Stimulated activated effector memory CD8-positive, alpha-beta T cell treated with anti-CD3 and anti-CD28 coated beads, Interleukin-12 subunit alpha, Interleukin-12 subunit beta, amount 100 ng/mL, for 72 hours (primary cell): ENCODE data around the gene SLX4.

Experiments
- ATAC-seq: fragments of 150-1000 bp; cut with Tn5 transposase; 2 replicates; pipeline ENCODE4 v1.10.0; 2021
- DNase-seq, 2 donors: peaks; one replicate each; pipeline ENCODE4 v3.0.0; 2021 to 2022; ENCODE audit warnings: low spot score in 2 of 2
- H3K27ac Mint-ChIP-seq: one replicate; pipeline ENCODE4 v1.8.0; 2022; ENCODE audit warnings: mild to moderate bottlenecking, mixed read lengths
- H3K36me3 Mint-ChIP-seq: one replicate; pipeline ENCODE4 v1.8.0; 2022; ENCODE audit warnings: mild to moderate bottlenecking, mixed read lengths
- H3K4me1 Mint-ChIP-seq: one replicate; pipeline ENCODE4 v1.8.0; 2022; ENCODE audit warnings: mixed read lengths
- H3K4me3 Mint-ChIP-seq: one replicate; pipeline ENCODE4 v1.8.0; 2022; ENCODE audit warnings: mild to moderate bottlenecking, mixed read lengths
- H3K9me3 Mint-ChIP-seq: one replicate; pipeline ENCODE4 v1.8.0; 2022; ENCODE audit warnings: mixed read lengths

SLX4 gene

GRCh38 chr16:3564130-3564888 lies 47.1 kb downstream of the SLX4 start:
- H3K4me3 Mint-ChIP-seq: no peak overlapping the region
- H3K9me3 Mint-ChIP-seq: no peaks in the 10 kb centered on the region
- DNase-seq (no peak), ATAC-seq (no peak)
- H3K36me3 Mint-ChIP-seq: peaks cover 87% of the 10 kb centered on the region
- H3K27ac Mint-ChIP-seq: no peak overlapping the region
- no peaks in the 10 kb centered on the region for H3K4me1 Mint-ChIP-seq

- H3K4me1 Mint-ChIP-seq: no peaks in the 10 kb centered on the region
- ATAC-seq (peak; percentile 24), DNase-seq (no peak)
- H3K27ac Mint-ChIP-seq: no peak overlapping the region
- H3K36me3 Mint-ChIP-seq: peaks cover 90% of the 10 kb centered on the region
- H3K9me3 Mint-ChIP-seq: no peaks in the 10 kb centered on the region
- H3K4me3 Mint-ChIP-seq: no peak overlapping the region
These were observed 48.4 kb downstream of the SLX4 start for GRCh38 chr16:3562914-3563480.

GRCh38 chr16:3561626-3562025 lies 49.8 kb downstream of the SLX4 start:
- DNase-seq (no peak), ATAC-seq (no peak)
- Mint-ChIP-seq H3K4me1 (no peaks in the 10 kb centered on the region), H3K27ac (peak overlapping the region; percentile 40), H3K36me3 (peaks cover 90% of the 10 kb centered on the region), H3K4me3 (no peak overlapping the region), H3K9me3 (no peaks in the 10 kb centered on the region)

GRCh38 chr16:3554351-3554928 lies 57.0 kb downstream of the SLX4 start:
- Mint-ChIP-seq H3K27ac (peak overlapping the region; percentile 40), H3K36me3 (peaks cover 100% of the 10 kb centered on the region), H3K9me3 (peaks cover 4% of the 10 kb centered on the region), H3K4me3 (no peak overlapping the region), H3K4me1 (peaks cover 10% of the 10 kb centered on the region)
- no peak for DNase-seq
- no peak for ATAC-seq

- H3K4me3 Mint-ChIP-seq: no peak overlapping the region
These were observed 58.1 kb downstream of the SLX4 start for GRCh38 chr16:3553138-3553923.

GRCh38 chr16:3550851-3551847 lies 60.3 kb downstream of the SLX4 start:
- Mint-ChIP-seq H3K9me3 (peaks cover 4% of the 10 kb centered on the region), H3K4me1 (peaks cover 15% of the 10 kb centered on the region), H3K27ac (peak overlapping the region; percentile 32), H3K4me3 (no peak overlapping the region), H3K36me3 (peaks cover 95% of the 10 kb centered on the region)
- DNase-seq: no peak
- no peak for ATAC-seq

More at GRCh38 chr16:3553138-3553923, 58.1 kb downstream of the SLX4 start:
- Mint-ChIP-seq H3K27ac (peak overlapping the region; percentile 40), H3K36me3 (peaks cover 100% of the 10 kb centered on the region), H3K9me3 (peaks cover 4% of the 10 kb centered on the region), H3K4me1 (peaks cover 10% of the 10 kb centered on the region)
- DNase-seq (no peak), ATAC-seq (no peak)

- Mint-ChIP-seq H3K27ac (peak overlapping the region; percentile 81), H3K36me3 (peaks cover 90% of the 10 kb centered on the region), H3K4me3 (no peak overlapping the region), H3K9me3 (peaks cover 4% of the 10 kb centered on the region), H3K4me1 (peaks cover 15% of the 10 kb centered on the region)
- ATAC-seq (no peak), DNase-seq (no peak)
These were observed 61.5 kb downstream of the SLX4 start for GRCh38 chr16:3549906-3550305.

GRCh38 chr16:3548859-3549258 lies 62.5 kb downstream of the SLX4 start:
- H3K36me3 Mint-ChIP-seq: peaks cover 85% of the 10 kb centered on the region
- peaks cover 4% of the 10 kb centered on the region for H3K9me3 Mint-ChIP-seq
- peak overlapping the region; percentile 81 for H3K27ac Mint-ChIP-seq
- H3K4me3 Mint-ChIP-seq: no peak overlapping the region
- ATAC-seq (no peak), DNase-seq (no peak)
- peaks cover 15% of the 10 kb centered on the region for H3K4me1 Mint-ChIP-seq

- peak; percentile 28 for ATAC-seq
- peak overlapping the region; percentile 81 for H3K27ac Mint-ChIP-seq
- DNase-seq: no peak
- H3K36me3 Mint-ChIP-seq: peaks cover 85% of the 10 kb centered on the region
- no peak overlapping the region for H3K4me3 Mint-ChIP-seq
- peaks cover 4% of the 10 kb centered on the region for H3K9me3 Mint-ChIP-seq
- H3K4me1 Mint-ChIP-seq: peaks cover 15% of the 10 kb centered on the region
These were observed 63.0 kb downstream of the SLX4 start for GRCh38 chr16:3548445-3548844.

- H3K27ac Mint-ChIP-seq: peak overlapping the region; percentile 69
- ATAC-seq (no peak), DNase-seq (no peak)
- peaks cover 15% of the 10 kb centered on the region for H3K4me1 Mint-ChIP-seq
- H3K4me3 Mint-ChIP-seq: no peak overlapping the region
- peaks cover 75% of the 10 kb centered on the region for H3K36me3 Mint-ChIP-seq
- H3K9me3 Mint-ChIP-seq: peaks cover 4% of the 10 kb centered on the region
These were observed 64.3 kb downstream of the SLX4 start for GRCh38 chr16:3546986-3547682.

GRCh38 chr16:3542601-3543373 lies 68.6 kb downstream of the SLX4 start:
- no peak for DNase-seq
- Mint-ChIP-seq H3K4me1 (peaks cover 5% of the 10 kb centered on the region), H3K27ac (peak overlapping the region; percentile 74), H3K4me3 (no peak overlapping the region), H3K36me3 (peaks cover 60% of the 10 kb centered on the region), H3K9me3 (no peaks in the 10 kb centered on the region)
- ATAC-seq: no peak

GRCh38 chr16:3541527-3542155 lies 69.8 kb downstream of the SLX4 start:
- no peaks in the 10 kb centered on the region for H3K9me3 Mint-ChIP-seq
- peak; percentile 21 for ATAC-seq
- no peak for DNase-seq
- no peak overlapping the region for H3K4me3 Mint-ChIP-seq
- peaks cover 52% of the 10 kb centered on the region for H3K36me3 Mint-ChIP-seq
- H3K4me1 Mint-ChIP-seq: no peaks in the 10 kb centered on the region
- peak overlapping the region; percentile 74 for H3K27ac Mint-ChIP-seq

- H3K36me3 Mint-ChIP-seq: peaks cover 43% of the 10 kb centered on the region
- no peaks in the 10 kb centered on the region for H3K9me3 Mint-ChIP-seq
- H3K4me1 Mint-ChIP-seq: peaks cover 17% of the 10 kb centered on the region
- no peak overlapping the region for H3K4me3 Mint-ChIP-seq
- DNase-seq (no peak), ATAC-seq (no peak)
- no peak overlapping the region for H3K27ac Mint-ChIP-seq
These were observed 73.2 kb downstream of the SLX4 start for GRCh38 chr16:3538222-3538621.
